NCI-H146 treated with DMSO at 0.1 percent for 48 hours (cell line): Measurements from ENCODE around the gene NUAK1.

ENCODE experiments used
- DNase-seq: peaks from one replicate; lab custom pipeline; 2025; ENCODE audit not compliant: unreplicated experiment; lab: John Stamatoyannopoulos, UW

Gene NUAK1

DNA sequence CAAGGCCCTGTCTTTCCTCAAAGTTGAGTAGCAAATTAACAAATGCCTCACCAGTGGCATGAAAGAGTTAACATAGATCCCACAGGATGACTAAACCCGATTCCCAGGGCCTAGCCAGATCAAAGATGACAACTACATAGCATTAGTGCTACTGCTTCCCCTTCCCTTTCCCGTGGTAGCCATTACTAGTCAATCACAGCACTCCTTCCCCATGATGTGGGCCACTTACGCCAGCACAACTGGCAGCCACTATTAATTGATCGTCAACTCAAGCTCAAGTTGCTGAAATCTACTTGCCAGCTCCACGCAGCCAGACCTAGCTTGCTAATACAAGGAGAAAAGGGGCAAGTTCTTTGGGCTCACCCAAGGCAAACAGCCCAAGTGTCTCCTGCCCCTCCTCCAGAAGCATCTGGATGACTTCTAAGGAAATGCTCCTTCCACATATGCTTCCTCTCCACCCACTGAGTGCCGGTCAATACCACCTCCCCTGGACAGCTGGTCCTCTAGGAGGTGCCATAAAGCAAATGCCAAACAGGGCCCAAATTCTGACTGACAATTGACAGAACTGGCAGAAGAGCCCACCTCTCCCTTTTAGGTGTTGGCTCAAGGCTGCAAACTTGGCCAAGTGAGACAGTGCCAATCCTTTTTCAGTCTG is 72.6 kb downstream of the NUAK1 start:
- DNase-seq, result no peak

DNA sequence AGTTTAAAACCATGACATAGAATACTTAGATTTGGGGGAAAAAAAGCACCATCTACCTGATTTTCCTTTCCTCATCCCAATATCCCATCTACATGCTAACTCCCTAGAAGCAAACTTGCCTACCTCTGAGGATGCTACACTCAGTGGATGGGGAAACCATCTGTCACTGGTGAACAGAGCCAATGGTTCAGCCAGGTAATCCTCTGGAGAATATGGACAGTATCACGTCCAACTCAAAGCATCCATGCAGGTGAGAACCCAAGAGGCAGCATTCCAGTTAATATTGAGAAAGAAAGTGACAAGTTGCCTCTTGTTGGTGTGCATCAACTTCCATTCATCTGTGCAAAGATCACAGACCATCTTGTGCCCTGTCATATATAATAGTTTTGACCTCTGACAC is 73.2 kb downstream of the NUAK1 start:
- no peak for DNase-seq

DNA sequence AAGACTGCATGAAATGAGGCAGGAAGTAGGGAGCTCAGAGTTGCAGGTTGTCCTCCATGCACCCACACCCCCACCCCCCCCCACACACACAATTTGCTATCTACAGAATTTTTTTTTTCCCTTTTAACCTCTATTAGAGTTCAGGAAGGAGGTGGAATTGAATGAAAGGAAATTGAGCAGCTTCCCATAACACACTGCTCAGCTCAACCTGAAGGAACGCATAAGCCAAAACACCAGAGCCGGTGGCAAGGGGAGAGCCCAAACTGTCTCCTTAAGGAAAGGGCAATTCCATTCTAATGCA is 74.1 kb downstream of the NUAK1 start:
- DNase-seq, result no peak

DNA sequence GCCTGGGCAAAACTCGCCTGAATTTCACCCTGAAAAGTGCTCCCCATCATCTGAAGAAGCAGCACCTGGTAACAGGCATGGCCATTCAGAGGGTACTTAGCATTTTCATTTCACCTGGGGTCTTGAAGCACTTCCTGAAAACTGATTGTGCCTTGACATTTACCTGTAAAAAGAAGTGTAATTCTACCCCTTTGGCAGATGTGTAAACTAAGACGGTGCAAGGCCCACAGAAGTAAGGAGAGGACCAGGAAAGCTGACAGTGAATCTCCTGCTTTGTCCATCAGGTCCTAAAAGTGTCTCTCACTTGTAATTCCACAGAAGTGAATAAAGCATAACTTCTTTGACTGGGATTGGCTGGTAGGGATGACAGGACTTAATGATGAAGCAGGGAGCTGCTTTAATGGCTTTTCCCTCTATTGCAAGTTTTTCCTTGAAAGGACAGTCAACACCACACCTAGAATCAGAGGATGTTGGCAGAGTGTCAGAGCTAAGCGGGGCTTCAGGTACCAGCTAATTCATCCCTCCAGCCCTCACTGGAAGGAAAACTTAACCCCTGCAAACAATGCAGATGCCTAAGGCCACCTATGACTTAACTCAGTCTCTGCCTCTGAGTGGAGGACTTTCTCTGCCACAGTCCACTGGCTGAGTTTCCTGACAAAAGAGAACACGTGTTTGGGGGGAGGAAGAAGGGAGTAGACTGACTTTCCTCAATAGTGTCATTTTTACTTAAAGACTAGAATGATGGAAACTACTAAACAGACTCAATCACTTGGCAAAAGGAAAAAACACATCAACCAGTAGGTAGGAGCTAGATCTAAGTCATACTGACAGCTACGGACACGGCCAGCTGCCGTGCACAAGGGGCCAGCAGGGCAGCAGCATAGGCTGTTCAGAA is 74.7 kb downstream of the NUAK1 start:
- no peak for DNase-seq

DNA sequence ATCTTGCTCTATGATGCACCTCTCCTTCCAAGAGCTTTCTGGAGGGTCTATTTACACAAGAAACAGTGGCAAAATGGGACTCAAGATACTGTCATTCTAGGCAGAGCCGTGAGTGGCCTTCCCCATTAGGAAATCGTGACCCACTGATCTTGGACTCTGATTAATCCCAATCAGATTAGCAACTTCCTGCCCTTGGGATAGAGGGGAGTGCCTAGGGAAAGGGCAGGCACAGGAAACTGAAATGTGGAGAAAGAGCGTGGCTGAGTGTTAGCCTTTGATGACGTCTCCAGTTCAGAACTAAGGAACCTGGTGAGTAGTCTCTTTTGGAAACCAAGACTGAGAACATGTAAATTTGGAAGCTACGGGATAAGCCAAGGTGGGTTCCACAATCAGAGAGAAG is 76.1 kb downstream of the NUAK1 start:
- no peak for DNase-seq

DNA sequence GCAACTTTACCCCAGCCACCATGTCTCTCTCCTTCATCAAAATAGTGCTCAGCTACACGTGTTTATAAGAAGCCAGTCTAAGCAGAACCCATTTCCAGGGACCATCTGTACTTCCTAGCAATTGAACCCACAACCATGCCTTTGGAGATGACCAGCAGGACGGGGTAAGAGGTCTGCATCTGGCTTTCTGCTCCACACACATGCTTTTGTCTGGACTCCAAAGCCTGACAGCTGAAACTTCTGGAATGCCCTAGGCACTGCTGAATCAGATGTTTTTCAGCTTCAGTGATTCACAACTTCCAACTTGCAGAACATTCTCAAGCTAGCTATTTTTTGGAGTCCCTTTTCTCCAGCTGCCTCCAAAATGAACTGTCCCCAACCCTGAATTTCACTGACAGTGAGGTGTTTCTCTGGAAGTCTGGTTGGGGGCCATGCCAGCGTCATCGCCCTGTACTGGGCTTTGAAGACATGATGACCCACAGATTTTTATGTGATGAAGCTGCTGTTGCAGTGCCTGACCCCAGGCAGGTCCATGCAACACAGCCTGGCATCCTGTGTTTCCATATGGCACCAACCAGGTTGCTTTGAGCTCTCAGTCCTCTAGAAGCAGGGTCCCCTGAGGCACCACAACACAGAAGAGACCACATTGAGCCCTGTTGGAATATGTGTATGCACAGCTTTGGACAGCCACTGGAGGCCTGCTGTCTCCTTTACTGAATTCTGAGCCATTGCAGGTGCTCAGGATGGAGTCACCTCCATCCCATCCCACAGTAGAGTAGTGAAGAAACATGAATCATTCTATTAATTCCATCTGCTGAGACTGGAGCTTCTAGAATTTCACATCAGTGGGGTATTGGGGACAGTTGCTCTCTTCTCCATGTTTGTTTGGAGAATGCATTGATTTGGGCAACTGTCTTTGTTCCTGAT is 80.2 kb downstream of the NUAK1 start:
- DNase-seq, result no peak

DNA sequence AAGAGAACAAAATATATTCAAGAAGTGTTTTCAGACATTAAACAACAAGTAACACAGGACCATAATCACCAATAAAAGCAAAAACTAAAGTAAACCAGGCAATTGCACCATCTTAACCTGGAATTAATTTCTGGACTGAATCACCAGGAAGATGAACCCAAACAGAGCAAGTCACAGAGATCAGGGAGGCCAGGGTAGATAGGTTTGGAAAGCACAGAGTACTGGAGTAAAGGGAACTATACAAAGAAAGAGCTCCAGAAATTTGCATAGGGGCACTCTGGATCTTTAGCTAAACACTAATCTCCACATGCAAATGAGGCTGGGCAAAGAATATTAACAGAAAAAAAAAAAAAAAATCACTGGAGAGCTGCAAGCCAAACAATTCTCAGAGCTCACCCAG is 84.7 kb downstream of the NUAK1 start:
- no peak for DNase-seq

DNA sequence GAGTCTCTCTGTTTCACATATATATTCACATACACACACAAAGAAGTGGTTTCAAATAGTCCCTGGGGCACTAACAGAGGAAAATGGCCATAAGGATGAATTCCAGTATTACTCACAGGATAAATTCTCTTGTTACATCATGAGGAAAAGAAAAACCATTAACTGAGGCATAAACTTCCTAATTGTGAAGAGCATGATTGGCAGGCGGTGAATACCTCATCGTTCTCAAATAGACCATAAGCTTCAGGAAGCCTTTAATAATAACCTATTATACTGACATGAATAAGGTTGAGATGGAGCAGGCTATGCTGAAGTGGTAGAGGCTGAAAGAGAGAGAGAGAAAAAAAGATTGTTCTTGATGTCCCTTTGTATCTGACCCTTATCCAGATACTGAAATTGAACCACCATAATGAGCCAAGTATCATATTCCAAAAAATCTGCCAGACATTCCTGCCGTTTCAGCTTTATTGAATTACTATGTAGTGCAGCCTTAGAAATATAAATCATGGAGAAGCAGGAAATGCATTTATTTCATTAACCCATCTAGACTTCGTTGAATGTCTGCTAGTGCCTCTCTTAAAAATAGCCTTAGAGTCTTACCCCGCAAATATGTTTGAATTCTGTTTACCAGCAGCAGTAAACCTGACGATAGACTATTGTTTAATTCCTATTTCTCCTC is 86.8 kb downstream of the NUAK1 start:
- DNase-seq, result no peak

DNA sequence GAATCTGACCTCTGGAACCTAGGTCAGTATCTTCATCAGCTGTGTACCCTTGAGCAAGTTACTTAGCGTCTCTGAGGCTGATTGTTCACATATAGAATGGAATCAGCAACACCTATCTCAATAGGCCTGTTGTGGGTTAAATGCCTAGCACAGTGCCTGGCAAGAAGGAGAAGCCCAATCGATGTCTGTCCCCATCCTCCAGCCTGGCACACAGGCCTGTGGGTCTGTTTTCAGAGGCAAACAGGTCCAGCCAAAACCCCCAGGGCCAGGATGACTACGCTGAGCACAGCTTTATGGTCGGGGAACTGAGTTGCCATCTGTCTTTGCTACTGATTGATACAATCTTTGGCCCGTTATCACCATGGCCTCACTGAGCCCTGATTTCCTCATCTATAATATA is 89.2 kb downstream of the NUAK1 start:
- DNase-seq, result no peak

DNA sequence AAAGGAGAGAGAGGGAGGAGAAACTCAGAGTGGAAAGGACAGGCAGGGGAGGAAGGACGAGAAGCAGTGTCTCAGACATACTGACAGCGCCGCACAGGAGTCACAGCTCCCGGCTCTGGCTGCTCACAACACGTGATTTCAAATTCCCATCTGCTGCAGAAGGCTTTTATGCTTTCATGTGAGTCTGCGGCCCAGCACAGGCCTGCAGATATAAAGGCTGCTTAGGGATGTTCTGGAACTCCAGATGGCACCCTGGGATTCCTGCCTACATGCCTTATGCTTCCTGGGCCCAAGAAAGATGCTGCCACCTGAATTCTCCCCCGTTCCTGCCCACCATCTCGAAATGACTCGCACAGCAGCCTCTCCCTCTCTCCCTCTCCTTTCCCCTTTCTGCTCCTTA is 89.6 kb downstream of the NUAK1 start:
- DNase-seq, result no peak

DNA sequence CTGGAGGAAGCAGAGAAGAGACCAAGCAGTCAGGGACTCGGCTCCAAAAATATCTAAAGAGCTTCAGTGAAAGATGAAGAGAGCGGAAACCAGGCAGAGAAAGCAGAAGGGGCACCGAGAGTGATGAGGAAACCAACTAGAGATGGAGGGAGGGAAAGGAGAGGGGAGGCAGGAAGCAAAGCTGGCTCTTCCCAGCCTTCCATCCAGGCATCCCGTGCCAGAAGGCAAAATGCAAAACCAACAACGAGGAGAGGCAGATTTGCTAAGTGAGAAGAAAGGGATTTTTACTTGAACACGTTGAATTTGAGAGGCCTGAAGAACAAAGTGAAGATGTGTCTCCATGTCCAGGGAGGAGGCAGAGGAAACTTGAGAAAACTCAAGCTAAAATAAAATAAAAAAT is 90.1 kb downstream of the NUAK1 start:
- DNase-seq, result no peak

DNA sequence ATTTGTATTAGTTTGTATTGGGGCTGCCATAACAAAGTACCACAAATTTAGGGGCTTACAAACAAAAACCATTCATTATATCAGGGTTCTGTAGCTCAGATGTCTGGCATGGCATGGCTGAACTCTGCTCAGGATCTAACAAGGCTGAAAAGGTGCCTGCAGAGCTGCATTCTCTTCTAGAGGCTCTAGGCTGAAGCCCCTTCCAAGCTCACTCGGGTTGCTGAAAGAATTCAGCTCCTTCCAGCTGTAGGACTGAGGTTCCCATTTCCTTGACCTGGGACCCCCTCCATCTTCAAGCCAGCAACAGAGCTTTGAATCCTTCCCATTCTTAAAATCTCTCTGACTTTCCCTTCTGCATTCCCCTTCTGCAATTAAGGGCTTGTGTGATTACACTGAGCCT is 90.7 kb downstream of the NUAK1 start:
- no peak for DNase-seq

DNA sequence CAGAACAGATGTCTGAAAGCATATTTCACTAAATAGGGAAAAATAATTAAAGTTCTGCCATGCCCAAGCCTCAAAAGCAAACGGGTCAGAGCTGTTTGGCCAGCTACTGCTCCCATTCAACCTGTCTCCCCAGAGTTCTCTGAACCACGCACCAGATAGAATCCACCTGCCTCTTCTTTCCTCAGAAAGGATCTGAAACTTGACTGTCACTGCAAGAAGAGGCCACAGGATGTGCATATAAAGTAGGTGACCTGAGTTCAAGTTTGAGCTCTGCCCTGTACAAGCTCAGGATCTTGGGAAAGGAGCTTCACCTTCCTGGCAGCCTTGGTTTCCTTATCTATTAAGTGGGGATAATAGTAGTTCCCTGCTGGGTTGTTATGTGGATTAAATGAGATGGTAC is 91.8 kb downstream of the NUAK1 start:
- DNase-seq, result no peak

DNA sequence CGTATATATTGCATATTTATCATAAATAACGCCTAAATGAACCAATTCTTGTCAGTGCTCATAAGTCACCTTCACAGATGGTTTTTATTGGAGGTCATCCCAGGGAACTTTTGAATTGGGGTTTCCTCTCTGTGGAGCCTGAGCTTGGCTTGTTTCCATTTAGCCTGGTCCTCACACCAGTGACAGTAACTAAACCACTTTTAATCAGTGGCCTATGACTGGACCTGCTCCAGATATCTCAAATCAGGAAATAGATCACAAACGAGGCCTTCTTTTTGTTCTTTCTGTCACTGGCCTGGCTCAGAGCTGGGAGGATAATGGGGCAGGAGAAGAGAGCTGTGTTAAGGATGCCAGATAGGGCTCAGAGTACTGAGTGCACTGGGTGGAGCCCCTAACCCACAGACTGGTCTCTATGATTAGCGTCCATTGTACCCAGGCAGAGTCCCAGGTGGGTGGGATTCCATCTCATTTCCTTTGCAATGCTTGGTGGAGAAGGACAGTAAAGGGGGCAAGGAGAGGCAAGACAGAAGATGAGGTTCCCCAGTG is 92.4 kb downstream of the NUAK1 start:
- no peak for DNase-seq

DNA sequence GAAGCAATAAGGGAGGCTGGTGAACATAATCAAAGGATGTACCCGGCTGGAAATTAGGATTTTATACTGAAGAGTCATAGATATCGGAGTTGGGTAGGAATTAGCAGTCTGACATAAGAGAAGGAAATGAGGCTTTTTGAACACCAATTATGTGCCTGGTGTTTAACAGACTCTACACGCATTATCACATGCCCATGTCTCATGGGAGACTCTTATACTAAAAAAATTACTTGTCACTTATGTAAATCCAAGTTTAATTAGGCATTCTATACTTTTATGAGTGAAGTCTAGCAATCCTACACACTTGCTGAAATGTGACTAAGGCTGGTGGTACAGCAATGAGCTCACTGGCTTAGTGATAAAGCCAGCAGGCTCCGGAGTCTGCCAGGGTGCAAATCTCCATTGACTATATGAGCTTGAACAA is 93.5 kb downstream of the NUAK1 start:
- DNase-seq, result no peak

DNA sequence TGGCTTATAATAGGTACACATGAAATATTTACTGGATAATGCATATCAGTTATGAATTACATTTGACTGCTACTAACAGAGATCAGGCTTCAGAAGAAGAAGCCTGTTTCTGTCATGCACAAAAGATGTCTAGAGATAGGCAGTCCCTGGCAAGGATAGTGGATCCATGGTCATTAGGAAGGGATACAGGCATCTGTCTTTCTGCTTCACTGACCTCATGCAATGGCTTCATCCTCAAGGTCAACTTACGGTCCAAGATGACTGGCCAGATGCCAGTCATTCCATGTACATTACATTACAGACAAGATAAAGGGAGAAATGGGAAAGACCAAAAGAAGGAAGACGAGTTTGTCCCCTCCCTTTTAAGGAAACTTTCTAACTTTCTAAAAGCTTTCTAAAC is 94.0 kb downstream of the NUAK1 start:
- no peak for DNase-seq

DNA sequence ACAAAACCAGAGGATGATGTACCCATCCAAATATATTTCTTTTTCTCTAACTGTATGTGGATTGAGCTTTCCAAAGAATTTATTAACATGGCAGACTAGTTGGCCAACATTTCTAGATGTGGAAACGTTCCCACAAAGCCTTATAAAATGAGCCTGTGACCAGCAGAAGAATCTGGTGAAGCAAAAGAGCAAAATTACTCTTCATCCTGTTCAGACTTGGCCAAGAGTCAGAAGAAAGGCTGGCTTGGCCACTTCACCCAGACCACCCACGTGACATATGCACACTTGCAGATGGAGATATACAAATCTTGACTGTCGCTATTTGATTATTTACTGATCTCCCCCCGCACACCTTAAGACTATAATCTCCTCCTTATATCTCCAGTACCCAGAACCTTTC is 96.7 kb downstream of the NUAK1 start:
- DNase-seq, result no peak

DNA sequence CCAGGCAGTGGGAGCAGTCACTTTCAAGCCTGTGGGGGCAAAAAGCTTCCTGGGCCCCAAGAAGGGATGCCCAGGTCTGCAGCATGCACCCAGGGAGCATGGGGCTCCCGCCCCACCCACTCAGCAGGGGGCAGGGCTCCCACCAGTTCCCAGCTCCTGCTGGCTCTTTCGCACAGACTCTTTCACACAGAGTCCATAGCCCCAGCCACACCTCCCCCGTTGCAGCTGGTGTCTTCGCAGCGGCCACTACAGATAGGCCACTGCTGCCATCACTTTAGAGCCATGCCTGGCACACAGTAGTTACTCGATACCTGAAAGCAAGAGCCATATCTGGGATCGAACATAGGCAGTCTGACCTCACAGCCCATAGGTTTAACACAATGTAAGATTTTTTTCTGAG is 98.2 kb downstream of the NUAK1 start:
- DNase-seq, result no peak

DNA sequence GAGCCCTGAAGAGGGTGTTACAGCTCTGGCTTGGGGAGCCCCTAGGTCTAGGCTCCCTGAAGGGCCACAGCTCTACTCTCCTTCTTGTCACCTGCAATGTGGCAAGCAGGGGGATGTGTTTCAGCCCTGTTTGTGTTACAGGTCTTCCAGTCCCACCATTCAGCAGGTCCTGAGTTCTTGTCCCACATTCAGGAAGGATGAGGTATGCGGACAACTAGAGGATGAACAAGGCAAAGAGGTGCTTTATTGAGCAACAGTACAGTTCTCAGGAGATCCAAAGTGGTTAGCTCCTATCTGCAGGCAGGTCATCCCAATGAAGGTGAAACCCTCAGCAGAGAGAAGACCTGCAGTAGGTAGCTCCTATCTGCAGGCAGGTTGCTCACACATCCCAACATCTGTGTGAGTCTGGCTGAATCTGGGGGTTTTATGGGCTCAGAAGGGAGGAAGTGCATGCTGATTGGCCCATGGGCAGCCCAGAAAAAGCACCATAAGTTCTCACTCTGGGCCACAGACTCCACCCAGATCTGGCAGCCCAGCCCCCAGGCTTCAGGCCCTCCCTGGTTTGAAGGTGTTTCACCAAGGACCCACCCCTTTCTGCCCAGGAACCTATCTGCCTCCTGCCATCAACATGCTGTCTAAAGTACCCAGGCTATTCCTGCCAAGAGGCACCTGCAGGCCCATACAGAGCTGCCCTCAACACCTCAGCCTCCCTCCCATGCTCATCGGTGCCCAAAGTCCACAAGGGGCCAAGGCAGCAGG is 98.9 kb downstream of the NUAK1 start:
- no peak for DNase-seq

DNA sequence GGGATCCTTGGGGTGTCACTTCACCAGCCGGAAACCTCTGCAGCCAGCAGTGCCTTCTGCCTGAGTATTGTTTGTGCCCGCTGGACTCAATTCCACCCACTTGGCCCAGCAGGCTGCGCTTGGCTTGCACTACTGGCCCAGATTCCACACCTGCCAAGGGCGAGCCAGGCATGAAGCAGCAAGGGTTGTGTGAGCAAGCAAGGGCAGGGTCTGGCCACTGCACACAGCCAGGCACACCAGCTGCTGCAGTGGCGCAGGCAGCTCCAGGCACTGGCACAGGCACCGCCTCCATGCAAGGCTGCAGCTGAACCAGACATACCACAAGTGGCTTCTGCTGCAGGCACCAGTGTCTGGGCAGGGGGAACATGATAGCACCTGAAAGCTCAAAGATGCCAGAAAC is 99.5 kb downstream of the NUAK1 start:
- DNase-seq, result no peak
